SK-N-SH (cell line): ENCODE data around the gene FOXA3.

Experiments
- EP300 ChIP-seq, 2 experiments: IDR thresholded peaks; 2 replicates each; pipeline versions ENCODE4 v1.4.0 to v1.6.1; 2012; ENCODE audit warnings: borderline replicate concordance in 1 of 2, low read depth in 1 of 2, low read length in 1 of 2
- FOXJ3 ChIP-seq: sonication (generic); formaldehyde crosslinking; IDR thresholded peaks from 2 replicates; pipeline ENCODE4 v1.5.1; 2020; ENCODE audit warnings: mild to moderate bottlenecking, missing genetic modification reagents
- GABPA ChIP-seq: IDR thresholded peaks from 2 replicates; pipeline ENCODE4 v1.4.0; 2012; ENCODE audit warnings: low read depth, mild to moderate bottlenecking
- MXI1 ChIP-seq: IDR thresholded peaks from 2 replicates; pipeline ENCODE4 v1.6.1; 2012; ENCODE audit warnings: mild to moderate bottlenecking, low read depth, low read length, improper control_type of control experiment
- POLR2AphosphoS5 ChIP-seq: IDR thresholded peaks from 2 replicates; pipeline ENCODE4 v1.6.1; 2012; ENCODE audit warnings: low read depth, low read length
- RAD21 ChIP-seq: IDR thresholded peaks from 2 replicates; pipeline ENCODE4 v1.6.1; 2012; ENCODE audit warnings: mild to moderate bottlenecking, low read length
- RCOR1 ChIP-seq: fragments of 150-350 bp; IDR thresholded peaks from 2 replicates; pipeline ENCODE4 v1.6.1; 2017; ENCODE audit warnings: antibody characterized with exemption, low read length
- TAF1 ChIP-seq: IDR thresholded peaks from 2 replicates; pipeline ENCODE4 v1.6.1; 2012; ENCODE audit warnings: low read depth, mild to moderate bottlenecking, low read length, moderate library complexity, borderline replicate concordance
- TF ChIP-seq, protein P1 (sequence below): fragments of 150-350 bp; IDR thresholded peaks from 2 replicates; pipeline ENCODE4 v1.6.1; 2017; ENCODE audit warnings: antibody characterized with exemption, low read length, low read depth, borderline replicate concordance
- TF ChIP-seq, protein P2 (sequence below): fragments of 200-600 bp; sonication (generic); IDR thresholded peaks from 2 replicates; pipeline ENCODE4 v1.6.1; 2017; ENCODE audit warnings: antibody characterized with exemption, mild to moderate bottlenecking, moderate library complexity
- TF ChIP-seq, protein P3 (sequence below): IDR thresholded peaks from 2 replicates; pipeline ENCODE4 v1.6.1; 2012; ENCODE audit warnings: mild to moderate bottlenecking, low read depth, low read length, moderate library complexity
- TF ChIP-seq, protein P4 (sequence below): fragments of 150-350 bp; IDR thresholded peaks from 2 replicates; pipeline ENCODE4 v1.6.1; 2016; ENCODE audit warnings: mild to moderate bottlenecking, low read depth, low read length
- TF ChIP-seq, protein P5 (sequence below): IDR thresholded peaks from 2 replicates; pipeline ENCODE4; 2012

DNA sequence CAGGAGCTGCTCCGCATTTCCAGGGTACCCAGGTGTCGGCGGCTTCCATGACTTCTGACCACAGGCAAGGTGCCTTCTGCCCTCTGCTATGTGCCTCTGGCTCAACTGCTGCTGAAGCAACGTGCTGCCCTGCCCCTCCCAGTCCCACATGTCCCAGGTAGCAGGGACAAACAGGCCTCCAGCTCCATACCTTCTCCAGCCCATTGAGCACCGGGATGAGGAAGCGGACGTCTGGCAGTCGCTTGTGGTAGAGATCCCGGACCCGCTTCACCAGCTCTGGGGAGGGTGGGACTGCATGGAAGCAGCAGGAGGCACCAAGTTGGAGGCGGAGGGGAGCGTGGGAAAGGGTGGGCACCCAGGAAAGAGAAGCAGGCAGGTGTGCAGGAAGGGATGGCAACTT lies 40.9 kb upstream of the FOXA3 start:
- TF ChIP-seq RAD21: no peak
- no peak for TF ChIP-seq TAF1
- TF ChIP-seq, protein P1, sequence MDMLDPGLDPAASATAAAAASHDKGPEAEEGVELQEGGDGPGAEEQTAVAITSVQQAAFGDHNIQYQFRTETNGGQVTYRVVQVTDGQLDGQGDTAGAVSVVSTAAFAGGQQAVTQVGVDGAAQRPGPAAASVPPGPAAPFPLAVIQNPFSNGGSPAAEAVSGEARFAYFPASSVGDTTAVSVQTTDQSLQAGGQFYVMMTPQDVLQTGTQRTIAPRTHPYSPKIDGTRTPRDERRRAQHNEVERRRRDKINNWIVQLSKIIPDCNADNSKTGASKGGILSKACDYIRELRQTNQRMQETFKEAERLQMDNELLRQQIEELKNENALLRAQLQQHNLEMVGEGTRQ: no peak
- TF ChIP-seq EP300 (IDR thresholded peaks at IDR 0.05; ENCODE audit: borderline replicate concordance in 1 of 2, low read depth in 1 of 2, low read length in 1 of 2): no peak
- TF ChIP-seq, protein P2, sequence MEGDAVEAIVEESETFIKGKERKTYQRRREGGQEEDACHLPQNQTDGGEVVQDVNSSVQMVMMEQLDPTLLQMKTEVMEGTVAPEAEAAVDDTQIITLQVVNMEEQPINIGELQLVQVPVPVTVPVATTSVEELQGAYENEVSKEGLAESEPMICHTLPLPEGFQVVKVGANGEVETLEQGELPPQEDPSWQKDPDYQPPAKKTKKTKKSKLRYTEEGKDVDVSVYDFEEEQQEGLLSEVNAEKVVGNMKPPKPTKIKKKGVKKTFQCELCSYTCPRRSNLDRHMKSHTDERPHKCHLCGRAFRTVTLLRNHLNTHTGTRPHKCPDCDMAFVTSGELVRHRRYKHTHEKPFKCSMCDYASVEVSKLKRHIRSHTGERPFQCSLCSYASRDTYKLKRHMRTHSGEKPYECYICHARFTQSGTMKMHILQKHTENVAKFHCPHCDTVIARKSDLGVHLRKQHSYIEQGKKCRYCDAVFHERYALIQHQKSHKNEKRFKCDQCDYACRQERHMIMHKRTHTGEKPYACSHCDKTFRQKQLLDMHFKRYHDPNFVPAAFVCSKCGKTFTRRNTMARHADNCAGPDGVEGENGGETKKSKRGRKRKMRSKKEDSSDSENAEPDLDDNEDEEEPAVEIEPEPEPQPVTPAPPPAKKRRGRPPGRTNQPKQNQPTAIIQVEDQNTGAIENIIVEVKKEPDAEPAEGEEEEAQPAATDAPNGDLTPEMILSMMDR: no peak
- no peak for TF ChIP-seq POLR2AphosphoS5
- no peak for TF ChIP-seq RCOR1
- no peak for TF ChIP-seq MXI1
- no peak for TF ChIP-seq GABPA
- TF ChIP-seq, protein P3, sequence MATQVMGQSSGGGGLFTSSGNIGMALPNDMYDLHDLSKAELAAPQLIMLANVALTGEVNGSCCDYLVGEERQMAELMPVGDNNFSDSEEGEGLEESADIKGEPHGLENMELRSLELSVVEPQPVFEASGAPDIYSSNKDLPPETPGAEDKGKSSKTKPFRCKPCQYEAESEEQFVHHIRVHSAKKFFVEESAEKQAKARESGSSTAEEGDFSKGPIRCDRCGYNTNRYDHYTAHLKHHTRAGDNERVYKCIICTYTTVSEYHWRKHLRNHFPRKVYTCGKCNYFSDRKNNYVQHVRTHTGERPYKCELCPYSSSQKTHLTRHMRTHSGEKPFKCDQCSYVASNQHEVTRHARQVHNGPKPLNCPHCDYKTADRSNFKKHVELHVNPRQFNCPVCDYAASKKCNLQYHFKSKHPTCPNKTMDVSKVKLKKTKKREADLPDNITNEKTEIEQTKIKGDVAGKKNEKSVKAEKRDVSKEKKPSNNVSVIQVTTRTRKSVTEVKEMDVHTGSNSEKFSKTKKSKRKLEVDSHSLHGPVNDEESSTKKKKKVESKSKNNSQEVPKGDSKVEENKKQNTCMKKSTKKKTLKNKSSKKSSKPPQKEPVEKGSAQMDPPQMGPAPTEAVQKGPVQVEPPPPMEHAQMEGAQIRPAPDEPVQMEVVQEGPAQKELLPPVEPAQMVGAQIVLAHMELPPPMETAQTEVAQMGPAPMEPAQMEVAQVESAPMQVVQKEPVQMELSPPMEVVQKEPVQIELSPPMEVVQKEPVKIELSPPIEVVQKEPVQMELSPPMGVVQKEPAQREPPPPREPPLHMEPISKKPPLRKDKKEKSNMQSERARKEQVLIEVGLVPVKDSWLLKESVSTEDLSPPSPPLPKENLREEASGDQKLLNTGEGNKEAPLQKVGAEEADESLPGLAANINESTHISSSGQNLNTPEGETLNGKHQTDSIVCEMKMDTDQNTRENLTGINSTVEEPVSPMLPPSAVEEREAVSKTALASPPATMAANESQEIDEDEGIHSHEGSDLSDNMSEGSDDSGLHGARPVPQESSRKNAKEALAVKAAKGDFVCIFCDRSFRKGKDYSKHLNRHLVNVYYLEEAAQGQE: no peak
- no peak for TF ChIP-seq FOXJ3 (CRISPR knock-in tag)
- TF ChIP-seq, protein P4, sequence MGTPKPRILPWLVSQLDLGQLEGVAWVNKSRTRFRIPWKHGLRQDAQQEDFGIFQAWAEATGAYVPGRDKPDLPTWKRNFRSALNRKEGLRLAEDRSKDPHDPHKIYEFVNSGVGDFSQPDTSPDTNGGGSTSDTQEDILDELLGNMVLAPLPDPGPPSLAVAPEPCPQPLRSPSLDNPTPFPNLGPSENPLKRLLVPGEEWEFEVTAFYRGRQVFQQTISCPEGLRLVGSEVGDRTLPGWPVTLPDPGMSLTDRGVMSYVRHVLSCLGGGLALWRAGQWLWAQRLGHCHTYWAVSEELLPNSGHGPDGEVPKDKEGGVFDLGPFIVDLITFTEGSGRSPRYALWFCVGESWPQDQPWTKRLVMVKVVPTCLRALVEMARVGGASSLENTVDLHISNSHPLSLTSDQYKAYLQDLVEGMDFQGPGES: no peak
- TF ChIP-seq, protein P5, sequence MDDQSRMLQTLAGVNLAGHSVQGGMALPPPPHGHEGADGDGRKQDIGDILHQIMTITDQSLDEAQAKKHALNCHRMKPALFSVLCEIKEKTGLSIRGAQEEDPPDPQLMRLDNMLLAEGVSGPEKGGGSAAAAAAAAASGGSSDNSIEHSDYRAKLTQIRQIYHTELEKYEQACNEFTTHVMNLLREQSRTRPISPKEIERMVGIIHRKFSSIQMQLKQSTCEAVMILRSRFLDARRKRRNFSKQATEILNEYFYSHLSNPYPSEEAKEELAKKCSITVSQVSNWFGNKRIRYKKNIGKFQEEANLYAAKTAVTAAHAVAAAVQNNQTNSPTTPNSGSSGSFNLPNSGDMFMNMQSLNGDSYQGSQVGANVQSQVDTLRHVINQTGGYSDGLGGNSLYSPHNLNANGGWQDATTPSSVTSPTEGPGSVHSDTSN: no peak
